AG10803 (cell line): ENCODE measurements around the gene VAT1L.
"Not testable (repeated sequence)": the region's sequence is repeated elsewhere in the genome, so short reads cannot be mapped to it uniquely, and the experiment has no call there.

Experiments used
- DNase-seq: peaks from one replicate; pipeline ENCODE4 v3.0.0; 2010; ENCODE audit warnings: low read depth
- H3K4me3 ChIP-seq: 2 replicates; pipeline ENCODE4 v1.5.1; 2011; ENCODE audit warnings: mild to moderate bottlenecking, low read length, control low read depth
- TF ChIP-seq, protein P1 (sequence below): conservative IDR thresholded peaks from 2 replicates; pipeline ENCODE4 v1.5.1; 2011; ENCODE audit warnings: mild to moderate bottlenecking, low read length, control low read depth, inconsistent platforms

Gene VAT1L

DNA sequence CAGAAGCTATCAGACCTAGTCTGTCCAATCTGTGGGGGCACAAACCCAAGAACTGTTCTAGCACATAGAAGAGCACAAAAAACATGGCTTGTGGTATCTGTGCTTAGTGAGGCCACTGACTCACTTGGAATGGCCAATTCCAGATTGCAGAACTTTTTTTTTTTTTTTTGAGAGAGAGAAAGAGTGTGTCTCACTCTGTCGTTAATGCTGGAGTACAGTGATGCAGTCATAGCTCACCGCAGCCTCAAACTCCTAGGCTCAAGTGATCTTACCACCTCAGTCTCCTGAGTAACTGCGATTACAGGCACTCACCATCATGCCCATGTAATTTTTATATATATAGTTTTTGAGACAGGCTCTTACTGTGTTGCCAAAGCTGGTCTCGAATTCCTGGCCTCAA is 156.8 kb downstream of the VAT1L start:
- no peak overlapping the region for H3K4me3 ChIP-seq
- DNase-seq: peak; percentile 18
- TF ChIP-seq, protein P1, sequence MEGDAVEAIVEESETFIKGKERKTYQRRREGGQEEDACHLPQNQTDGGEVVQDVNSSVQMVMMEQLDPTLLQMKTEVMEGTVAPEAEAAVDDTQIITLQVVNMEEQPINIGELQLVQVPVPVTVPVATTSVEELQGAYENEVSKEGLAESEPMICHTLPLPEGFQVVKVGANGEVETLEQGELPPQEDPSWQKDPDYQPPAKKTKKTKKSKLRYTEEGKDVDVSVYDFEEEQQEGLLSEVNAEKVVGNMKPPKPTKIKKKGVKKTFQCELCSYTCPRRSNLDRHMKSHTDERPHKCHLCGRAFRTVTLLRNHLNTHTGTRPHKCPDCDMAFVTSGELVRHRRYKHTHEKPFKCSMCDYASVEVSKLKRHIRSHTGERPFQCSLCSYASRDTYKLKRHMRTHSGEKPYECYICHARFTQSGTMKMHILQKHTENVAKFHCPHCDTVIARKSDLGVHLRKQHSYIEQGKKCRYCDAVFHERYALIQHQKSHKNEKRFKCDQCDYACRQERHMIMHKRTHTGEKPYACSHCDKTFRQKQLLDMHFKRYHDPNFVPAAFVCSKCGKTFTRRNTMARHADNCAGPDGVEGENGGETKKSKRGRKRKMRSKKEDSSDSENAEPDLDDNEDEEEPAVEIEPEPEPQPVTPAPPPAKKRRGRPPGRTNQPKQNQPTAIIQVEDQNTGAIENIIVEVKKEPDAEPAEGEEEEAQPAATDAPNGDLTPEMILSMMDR: no peak

DNA sequence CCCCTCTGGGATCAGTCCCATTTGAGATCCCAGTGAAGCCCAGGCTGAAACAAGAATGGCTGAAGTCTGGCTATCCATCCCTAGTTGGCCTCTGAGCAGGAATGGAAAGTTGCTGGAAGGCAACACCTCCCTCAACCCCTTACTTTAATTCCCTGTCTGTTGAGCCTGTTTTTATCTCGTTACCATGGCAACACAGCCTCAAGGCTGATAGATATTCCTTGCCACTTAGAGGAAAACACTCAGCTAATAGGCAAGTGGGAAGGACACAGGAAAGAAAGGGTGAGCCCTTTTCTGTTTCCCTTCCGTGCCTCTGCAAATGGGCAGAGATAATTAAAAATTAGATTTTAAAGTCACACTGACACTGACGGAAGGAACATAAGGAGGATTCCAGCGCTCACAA is 158.5 kb downstream of the VAT1L start:
- no peak for DNase-seq
- TF ChIP-seq, protein P1: no peak
- no peak overlapping the region for H3K4me3 ChIP-seq

DNA sequence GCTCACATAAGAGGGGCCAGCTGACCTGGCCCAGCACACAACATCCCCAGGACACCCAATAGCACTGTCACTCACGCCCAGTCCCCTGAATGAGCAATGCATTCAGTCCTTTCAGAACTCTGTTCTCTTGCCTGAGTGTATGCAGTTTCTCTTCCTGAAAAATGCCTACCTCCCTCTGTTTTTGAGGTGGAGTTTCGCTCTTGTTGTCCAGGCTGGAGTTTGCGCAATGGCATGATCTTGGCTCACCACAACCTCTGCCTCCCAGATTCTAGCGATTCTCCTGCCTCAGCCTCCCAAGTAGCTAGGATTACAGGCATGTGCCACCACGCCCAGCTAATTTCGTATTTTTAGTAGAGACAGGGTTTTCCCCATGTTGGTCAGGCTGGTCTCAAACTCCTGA is 159.2 kb downstream of the VAT1L start:
- not testable (repeated sequence) for DNase-seq

DNA sequence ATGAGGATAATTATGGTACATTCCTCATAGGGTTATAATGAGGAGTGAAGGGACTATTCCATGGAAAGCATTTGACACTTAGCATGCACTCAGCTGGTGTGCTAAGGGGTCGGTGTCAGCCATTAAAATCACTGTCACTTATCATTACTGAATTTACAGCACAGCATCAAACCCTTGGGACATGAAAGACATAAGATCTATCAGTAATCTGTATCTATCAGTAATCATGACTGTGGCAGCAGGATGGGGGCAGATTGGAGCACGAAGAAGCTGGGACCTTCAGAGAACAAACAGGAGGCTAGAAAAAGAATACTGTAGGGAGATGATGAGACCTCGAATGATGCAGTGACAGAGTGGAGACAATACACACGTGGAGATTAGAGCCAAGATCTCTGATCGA is 160.5 kb downstream of the VAT1L start:
- TF ChIP-seq, protein P1: no peak
- no peak for DNase-seq

More for the DNA sequence above, 159.2 kb downstream of the VAT1L start:
- H3K4me3 ChIP-seq: not testable (repeated sequence)

DNA sequence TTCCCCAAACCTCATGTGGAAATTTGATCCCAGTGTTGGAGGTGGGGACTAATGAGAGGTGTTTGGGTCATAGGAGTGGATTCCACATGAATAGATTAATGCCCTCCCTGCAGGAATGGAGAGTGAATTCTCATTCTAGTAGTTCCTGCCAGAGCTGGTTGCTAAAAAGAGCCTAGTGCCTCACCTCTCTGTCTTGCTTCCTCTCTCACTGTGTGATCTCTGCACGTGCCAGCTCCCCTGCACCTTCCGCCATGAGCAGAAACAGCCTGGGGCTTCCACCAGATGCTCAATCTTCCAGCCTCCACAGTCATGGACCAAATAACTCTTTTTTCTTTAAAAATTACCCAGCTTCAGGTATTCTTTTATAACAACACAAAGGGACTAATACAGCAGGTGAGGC is 161.1 kb downstream of the VAT1L start:
- TF ChIP-seq, protein P1: no peak
- no peak for DNase-seq
- no peak overlapping the region for H3K4me3 ChIP-seq

More for the DNA sequence above, 160.5 kb downstream of the VAT1L start:
- no peak overlapping the region for H3K4me3 ChIP-seq

DNA sequence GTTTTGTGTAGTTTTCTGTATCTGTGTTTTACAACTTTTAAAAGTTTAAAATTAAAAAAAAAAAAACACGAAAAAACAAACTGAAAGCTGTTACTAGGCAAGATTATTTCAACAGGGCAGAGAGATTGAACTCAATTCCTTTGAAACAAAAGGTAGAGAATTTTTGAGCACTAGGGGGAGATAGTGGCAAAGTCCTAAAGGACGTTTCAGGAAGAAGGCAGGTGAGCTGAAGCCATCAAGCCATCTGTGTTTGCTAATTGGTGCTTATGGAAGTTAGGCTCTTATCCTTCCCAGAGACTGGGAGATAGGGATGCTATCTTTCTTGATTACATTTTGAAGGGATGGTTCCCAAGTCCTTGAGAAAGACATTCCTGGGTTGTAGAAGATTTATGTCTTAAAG is 163.4 kb downstream of the VAT1L start:
- DNase-seq: no peak

DNA sequence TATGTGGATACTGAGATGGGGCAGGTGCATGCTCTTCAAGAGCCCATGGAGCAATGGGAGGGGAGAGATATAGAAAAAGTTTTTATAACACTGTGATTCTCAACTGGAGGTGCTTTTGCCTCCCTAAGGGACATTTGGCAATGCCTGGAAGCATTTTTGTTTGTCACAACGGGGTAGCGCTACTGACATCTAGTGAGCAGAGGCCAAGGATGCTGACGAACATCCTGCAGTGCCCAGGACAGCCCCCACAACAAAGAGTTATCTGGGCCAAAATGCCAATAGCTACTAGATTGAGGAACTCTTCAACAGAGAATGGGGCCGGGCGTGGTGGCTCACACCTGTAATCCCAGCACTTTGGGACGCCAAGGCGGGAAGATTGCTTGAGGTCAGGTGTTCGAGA is 166.8 kb downstream of the VAT1L start:
- H3K4me3 ChIP-seq: no peak overlapping the region
- TF ChIP-seq, protein P1: no peak; the same call in 1 of the 2 replicates
- no peak for DNase-seq

More for the DNA sequence above, 163.4 kb downstream of the VAT1L start:
- no peak overlapping the region for H3K4me3 ChIP-seq
- TF ChIP-seq, protein P1: no peak; the same call in 1 of the 2 replicates

DNA sequence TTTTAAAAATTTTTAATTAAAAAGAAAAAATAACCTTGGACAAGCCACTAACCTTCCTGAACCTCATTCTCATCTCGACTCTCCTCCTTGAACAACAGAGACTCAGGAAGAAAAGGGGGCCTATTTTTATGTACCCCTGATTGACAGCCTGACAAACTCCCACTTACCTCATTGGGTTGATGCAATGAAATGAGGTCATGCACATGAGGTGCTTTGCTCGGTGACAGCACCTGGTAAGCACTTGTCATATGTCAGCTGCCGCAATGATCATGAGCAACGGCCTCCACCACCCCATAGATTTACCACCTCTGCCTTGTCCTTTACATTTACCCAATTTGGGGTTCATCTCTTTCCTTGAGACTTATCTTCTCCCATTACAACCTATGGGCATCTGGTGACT is 167.9 kb downstream of the VAT1L start:
- TF ChIP-seq, protein P1: no peak
- no peak overlapping the region for H3K4me3 ChIP-seq
- no peak for DNase-seq
